ENCODE data around the gene GDAP1L1. TPM values are rescaled to one million over a fixed set of nuclear protein-coding genes. Genes with fewer than 3 reads are reported as not detected.

Gene GDAP1L1
- total and polyA plus RNA-seq, 2 of the 4 experiments (the other 2 are of a cell fraction), result not detected

GRCh38 chr20:44319839-44320422 lies 72.8 kb downstream of the GDAP1L1 start:
- Histone ChIP-seq H2BK15ac (ENCODE audit: low read depth, low read length) (no peak overlapping the region), H3K14ac (replicated peaks; ENCODE audit: low read depth, low read length) (no peak overlapping the region), H4K5ac (ENCODE audit: low read depth, low read length) (no peak overlapping the region), H3K4ac (ENCODE audit: low read depth, low read length) (no peak overlapping the region), H2BK5ac (ENCODE audit: low read depth, low read length, poor library complexity, severe bottlenecking) (no peak overlapping the region), H2AK5ac (ENCODE audit: low read depth, low read length) (no peak overlapping the region), H2AFZ (replicated peaks; ENCODE audit: low read length, poor library complexity) (no peak overlapping the region), H3K27ac (ENCODE audit: insufficient read depth, low read length) (no peak overlapping the region), H3K4me2 (ENCODE audit: low read depth, low read length) (no peak overlapping the region), H3K23ac (ENCODE audit: low read depth, low read length) (no peak overlapping the region), H3K9me1 (ENCODE audit: insufficient read depth, low read length) (no peaks in the 10 kb centered on the region), H4K91ac (ENCODE audit: insufficient read depth, low read depth, low read length) (no peak overlapping the region), H3K9ac (ENCODE audit: low read depth, low read length) (no peak overlapping the region), H4K8ac (ENCODE audit: low read depth in 2 of 2, low read length in 2 of 2) (no peak overlapping the region), H3K4me3 (ENCODE audit: insufficient read depth, low read depth, low read length) (no peak overlapping the region), H4K20me1 (ENCODE audit: insufficient read depth, low read length) (no peaks in the 10 kb centered on the region), H2AK9ac (replicated peaks; ENCODE audit: low read depth, low read length, poor library complexity) (no peak overlapping the region), H3K9me3 (ENCODE audit: control insufficient read depth, insufficient read depth, low read length) (no peaks in the 10 kb centered on the region), H2BK120ac (ENCODE audit: low read depth, low read length) (no peak overlapping the region), H3K79me1 (ENCODE audit: low read depth in 1 of 2, low read length in 2 of 2) (no peaks in the 10 kb centered on the region), H2BK20ac (ENCODE audit: low read depth, low read length) (no peak overlapping the region), H3K56ac (ENCODE audit: extremely low read depth, insufficient read depth, low read length) (no peak overlapping the region), H3K4me1 (ENCODE audit: control insufficient read depth, insufficient read depth, low read length) (no peaks in the 10 kb centered on the region), H3K36me3 (ENCODE audit: control insufficient read depth, insufficient read depth, low read length) (no peaks in the 10 kb centered on the region), H3K18ac (ENCODE audit: low read depth, low read length) (no peak overlapping the region), H3K27me3 (ENCODE audit: control insufficient read depth, insufficient read depth, low read length) (no peaks in the 10 kb centered on the region)
- POLR2A ChIA-PET (ENCODE audit: unreplicated experiment), result interaction anchor here (1.1 kb wide), 1 partner anchor 9 kb away, joined by 4 read pairs; the partner anchor contains the start of gene FITM2
- no TSS peak for BruUV-seq (replicated peaks)
- WGBS, 2 experiments (ENCODE audit: extremely low coverage in 2 of 2, insufficient read length in 1 of 2), result no CpG with 5 or more reads among the region's 2 CpGs
- CTCF ChIA-PET, result interaction anchor here (0.6 to 0.8 kb wide), 3 partner anchors 8 to 212 kb away, joined by 3 to 6 read pairs (median 3); no protein-coding TSS in a partner anchor
- DNase-seq (no peak), ATAC-seq (ENCODE audit: low read depth) (no peak)
- dilution Hi-C loops (cut with HindIII; ENCODE audit: low sequenced_read_pairs, unreplicated experiment) (no loop called here), in situ Hi-C loops (cut with MboI; ENCODE audit: low sequenced_read_pairs) (no loop called here), intact Hi-C loops (cut with micrococcal nuclease) (loop anchor here (10.0 kb wide), 1 partner anchor 135 kb away; no protein-coding TSS in a partner anchor)
- TF ChIP-seq MAFK (IDR thresholded peaks at IDR 0.05; ENCODE audit: low read depth, low read length) (no peak), CHD1 (IDR thresholded peaks at IDR 0.05; ENCODE audit: low read depth, low read length) (no peak), BHLHE40 (IDR thresholded peaks at IDR 0.05; ENCODE audit: low read depth, low read length) (no peak), RFX5 (IDR thresholded peaks at IDR 0.05; ENCODE audit: low read depth, low read length) (no peak), MXI1 (IDR thresholded peaks at IDR 0.05; ENCODE audit: borderline replicate concordance, low read depth, low read length) (no peak), USF2 (IDR thresholded peaks at IDR 0.05; ENCODE audit: low read depth, low read length) (no peak)
